LNCAP (cell line): ENCODE measurements around the gene DPP6.

Source experiments
- TF ChIP-seq, protein P1 (sequence below): fragments of 450-650 bp; IDR thresholded peaks from 2 replicates; pipeline ENCODE4 v1.5.1; 2017; ENCODE audit warnings: mild to moderate bottlenecking

The DPP6 gene

DNA sequence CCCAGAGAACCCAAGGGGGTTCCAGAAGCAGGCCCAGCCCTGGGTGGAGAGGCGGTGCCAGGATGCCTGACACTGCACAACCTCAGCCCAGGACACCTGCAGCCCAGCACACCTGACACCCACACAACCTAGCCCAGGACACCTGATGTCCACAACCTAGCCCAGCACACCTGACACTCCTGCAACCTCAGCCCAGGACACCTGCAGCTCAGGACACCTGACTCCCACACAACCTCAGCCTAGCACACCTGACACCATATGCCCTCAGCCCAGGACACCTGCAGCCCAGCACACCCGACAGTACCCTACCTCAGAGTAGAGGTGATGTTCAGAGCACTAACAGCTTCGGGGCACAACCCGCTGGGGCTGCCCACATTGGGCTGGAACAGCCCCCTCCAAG, 863.4 kb downstream of the DPP6 start:
- TF ChIP-seq, protein P1, sequence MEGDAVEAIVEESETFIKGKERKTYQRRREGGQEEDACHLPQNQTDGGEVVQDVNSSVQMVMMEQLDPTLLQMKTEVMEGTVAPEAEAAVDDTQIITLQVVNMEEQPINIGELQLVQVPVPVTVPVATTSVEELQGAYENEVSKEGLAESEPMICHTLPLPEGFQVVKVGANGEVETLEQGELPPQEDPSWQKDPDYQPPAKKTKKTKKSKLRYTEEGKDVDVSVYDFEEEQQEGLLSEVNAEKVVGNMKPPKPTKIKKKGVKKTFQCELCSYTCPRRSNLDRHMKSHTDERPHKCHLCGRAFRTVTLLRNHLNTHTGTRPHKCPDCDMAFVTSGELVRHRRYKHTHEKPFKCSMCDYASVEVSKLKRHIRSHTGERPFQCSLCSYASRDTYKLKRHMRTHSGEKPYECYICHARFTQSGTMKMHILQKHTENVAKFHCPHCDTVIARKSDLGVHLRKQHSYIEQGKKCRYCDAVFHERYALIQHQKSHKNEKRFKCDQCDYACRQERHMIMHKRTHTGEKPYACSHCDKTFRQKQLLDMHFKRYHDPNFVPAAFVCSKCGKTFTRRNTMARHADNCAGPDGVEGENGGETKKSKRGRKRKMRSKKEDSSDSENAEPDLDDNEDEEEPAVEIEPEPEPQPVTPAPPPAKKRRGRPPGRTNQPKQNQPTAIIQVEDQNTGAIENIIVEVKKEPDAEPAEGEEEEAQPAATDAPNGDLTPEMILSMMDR, result no peak

DNA sequence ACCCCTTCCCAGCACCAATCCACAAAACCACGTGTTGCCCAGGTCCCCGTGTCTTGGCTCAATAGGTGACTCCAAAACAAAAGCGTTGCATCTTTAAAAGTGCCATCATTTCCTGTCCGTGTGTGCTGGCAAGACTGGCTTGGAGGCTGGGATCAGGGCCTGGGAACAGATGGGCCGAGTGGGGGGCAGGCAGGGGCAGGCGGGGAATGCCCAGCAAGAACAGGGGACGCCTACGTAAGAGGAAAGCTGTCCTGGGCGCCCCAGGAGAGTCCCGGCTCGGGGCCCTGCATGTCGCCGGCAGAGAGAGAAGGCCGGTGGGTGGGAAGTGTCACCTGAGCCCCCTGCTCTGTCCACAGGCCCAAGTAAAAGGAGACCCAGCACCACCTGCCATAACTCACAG, 864.2 kb downstream of the DPP6 start:
- TF ChIP-seq, protein P1, result no peak

DNA sequence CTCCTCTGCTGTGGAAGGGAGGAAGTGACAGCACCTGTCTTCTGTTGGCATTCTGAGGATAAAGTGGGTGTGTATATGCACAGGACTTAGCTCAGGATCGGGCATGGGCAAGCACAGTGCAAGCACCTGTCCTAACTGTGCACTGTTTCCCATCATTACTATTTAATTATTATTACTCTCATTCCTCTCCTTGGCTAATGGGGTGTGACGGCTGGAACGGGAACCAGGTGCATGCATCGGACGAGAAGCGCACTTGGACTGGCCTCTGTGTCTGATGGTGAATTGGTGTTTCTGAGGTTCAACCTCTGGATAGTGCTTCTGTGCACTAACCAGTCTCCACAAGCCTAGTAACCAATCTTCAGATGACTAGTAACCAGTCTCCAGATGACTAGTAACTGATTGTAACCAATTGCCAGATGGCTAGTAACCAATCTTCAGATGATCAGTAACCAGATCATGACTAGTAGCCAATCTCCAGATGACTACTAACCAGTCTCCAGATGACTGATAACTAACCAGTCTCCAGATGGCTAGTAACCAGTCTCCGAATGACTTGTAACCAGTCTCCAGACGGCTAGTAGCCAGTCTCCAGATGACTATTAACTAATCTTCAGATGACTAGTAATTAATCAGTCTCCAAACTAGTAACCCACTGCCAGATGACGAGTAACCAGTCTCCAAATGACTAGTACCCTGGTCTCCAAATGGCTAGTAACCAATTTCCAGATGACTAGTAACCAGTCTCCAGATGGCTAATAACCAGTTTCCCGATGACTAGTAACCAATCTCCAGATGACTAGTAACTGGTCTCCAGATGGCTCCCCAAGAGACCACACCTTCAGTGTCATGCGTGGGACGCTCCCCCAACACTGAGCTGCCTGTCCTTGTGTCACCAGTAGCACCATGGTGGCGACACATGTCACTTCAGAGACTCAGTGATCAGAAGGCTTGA, 864.9 kb downstream of the DPP6 start:
- TF ChIP-seq, protein P1, result no peak

DNA sequence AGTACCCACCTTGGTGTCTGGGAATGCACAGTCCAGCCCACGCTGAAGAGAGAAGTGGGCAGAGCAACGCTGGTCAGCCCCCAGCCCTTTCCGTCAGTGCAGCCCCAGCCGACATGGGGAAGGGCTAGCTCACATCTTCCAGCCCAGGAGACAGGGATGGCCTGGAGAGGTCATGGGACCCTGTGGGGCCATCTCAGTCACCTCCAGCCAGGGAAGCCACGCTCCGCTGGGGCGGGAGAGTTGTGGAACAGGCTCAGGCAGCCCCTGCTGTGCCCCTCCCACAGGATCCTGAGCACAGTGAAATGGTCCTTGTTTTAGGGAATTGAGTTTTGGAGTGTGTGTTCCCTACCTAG, 865.6 kb downstream of the DPP6 start:
- TF ChIP-seq, protein P1, result no peak

DNA sequence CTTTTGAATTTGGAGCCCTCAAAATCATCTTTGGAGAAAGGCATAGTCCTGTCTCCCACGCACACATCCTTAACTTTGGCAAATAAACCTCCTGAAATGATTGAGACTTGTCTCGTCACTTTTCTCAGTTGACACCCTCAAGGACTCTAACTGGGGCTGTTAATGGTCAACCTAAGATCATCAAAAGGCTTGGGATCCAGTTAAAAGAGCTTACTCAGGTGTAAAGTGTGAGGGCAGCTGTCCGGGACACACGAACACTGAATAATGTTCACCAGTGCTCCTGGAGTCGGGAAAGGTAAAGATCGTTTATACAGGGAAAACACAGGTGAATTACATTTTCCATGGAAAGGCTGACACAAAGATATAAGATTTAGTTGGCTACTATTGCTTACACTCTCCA, 866.1 kb downstream of the DPP6 start:
- TF ChIP-seq, protein P1, result no peak

DNA sequence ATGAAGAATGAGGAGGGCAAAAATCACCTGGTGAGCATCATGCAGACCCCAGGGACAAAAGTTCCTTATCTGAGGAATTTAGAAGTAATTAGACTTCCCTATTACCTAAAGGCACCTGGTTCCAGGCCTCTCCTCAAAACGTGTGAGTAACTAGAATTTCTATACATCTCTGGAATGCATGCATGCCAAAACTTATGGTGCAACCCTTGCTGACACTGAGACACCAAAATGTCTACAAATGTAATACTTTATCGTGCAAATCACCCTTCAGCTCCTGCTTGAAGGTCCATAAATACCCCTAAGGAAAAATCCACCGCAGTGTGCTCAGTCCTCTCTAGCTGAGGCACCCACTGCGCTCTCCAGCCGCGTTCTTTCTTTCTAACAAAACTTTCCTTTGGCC, 866.5 kb downstream of the DPP6 start:
- TF ChIP-seq, protein P1, result no peak

DNA sequence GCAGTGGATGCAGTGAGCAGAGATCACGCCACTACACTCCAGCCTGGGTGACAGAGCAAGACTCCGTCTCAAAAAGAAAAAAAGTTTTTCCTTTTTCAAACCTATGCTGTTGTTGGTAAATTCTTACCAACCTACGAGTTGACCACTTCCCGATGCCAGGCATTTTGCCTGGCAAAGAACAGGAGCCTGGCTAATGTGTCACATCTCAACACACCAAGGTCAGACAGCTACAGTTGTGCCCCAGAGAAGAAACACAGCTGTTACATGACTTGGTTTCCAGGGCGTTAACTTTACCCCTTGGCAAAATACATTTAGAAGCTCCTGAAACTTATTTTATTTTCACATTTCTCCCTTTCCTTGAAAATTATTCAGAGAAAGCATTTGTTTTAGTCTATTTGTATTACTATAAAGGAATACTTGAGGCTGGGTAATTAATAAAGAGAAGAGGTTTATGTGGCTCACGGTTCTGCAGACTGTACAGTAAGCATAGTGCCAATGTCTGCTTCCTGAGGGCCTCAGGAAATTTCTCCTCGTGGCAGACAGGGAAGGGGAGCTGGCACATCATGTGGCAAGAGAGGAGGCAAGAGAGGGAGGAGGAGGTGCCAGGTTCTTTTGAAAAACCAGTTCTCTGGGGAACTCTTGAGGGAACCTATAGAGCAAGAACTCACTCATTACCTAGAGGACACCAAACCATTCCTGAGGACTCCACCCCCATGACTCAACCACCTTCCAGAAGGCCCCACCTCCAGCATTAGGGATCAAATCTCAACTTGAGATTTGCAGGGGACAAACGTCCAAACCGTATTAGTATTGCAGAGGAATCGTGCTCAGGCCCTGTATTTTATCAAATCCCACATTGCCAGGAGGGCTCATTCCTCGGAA, 867.4 kb downstream of the DPP6 start:
- TF ChIP-seq, protein P1, result no peak
